HG03442 (cell line): ENCODE data around the gene CGGBP1.

ENCODE experiments used
- ATAC-seq: cut with Tn5 transposase; IDR thresholded peaks from one replicate; pipeline ENCODE4 v1.9.1; 2021; ENCODE audit warnings: mild to moderate bottlenecking, moderate library complexity; ENCODE audit not compliant: unreplicated experiment

Gene CGGBP1

DNA sequence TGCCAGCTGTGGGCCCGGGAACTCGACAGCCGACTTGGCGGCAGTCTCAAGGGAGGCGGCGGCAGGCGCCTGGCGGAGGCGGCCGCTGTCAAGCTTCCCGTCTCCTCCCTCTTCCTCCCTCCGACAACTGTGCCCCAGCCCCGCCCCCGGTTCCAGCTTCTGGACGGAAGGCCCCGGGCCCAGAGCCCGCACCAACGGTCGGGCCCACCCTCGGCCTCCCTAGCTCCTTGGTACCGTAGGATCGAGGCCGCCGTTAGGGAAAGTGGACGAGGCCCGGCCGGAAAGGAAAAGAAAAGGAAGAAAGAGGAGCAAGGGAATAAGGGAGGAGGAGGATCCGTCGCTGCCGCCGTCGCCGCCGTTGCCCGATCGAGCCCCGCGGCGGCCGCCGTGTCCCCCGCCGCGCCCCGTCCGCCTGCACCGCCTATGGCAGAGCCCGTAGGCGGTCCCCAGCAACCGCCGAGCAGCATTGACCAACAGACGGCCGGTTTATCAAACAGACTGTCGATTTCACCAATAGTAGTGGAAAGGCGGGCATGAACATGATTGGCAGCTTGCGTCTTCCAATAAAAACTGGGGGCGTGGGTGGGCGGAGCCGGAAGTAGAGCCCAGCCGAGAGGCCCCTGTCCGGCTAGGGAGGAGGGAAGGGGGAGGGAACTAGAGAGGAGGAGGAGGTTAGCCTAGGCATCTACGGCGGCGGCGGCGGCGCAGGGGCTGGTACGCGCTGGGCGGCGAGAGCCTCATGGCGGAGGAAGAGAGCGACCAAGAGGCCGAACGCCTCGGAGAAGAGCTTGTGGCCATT is at the start of gene CGGBP1, which contains the start of gene ZNF654:
Gene CGGBP1, minus strand, starts transcription at position 425 of the 799 bp plus-strand sequence. CDS start 3,029 bp downstream, outside the sequence.
Gene ZNF654, plus strand, starts transcription at position 675 of the 799 bp plus-strand sequence. Its CDS starts 65 bp downstream, at position 740.
- ATAC-seq: peak; percentile 91

DNA sequence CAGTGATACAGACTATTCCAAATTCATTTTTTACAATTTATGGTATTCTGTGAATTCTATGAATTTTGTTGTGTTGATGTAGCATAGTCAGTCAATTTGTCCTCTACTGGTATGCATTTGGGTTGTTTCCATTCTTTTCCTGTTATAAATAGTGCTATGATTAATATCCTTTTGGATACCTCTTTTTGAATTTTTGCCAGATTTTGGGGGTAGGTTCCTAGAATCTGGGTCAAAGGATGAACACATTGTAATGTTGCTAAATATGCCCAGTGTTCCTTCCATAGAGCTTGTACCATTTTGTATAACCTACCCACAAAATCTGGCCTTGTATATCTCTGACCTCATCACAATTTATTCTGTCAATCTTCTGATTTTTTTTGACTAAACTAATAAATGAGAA is 46.5 kb upstream of the CGGBP1 start:
- ATAC-seq: no peak

DNA sequence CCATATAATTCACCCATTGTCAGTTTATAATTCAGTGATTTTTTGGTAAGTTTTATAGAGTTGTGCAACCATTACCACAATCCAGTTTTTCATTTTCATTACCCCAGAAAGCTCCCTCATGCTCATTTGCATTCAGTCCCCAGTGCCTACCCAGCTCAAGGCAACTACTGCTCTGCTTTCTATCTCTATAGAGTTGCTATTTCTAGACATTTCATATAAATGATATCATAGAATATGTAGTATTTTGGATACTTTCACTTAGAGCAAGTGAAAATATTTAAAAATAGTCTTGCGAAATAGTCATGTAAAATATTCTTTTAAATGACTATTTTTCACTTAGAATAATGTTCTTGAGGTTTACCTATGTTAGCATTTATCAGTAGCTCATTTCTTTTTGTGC is 42.3 kb upstream of the CGGBP1 start:
- ATAC-seq: peak; percentile 58

DNA sequence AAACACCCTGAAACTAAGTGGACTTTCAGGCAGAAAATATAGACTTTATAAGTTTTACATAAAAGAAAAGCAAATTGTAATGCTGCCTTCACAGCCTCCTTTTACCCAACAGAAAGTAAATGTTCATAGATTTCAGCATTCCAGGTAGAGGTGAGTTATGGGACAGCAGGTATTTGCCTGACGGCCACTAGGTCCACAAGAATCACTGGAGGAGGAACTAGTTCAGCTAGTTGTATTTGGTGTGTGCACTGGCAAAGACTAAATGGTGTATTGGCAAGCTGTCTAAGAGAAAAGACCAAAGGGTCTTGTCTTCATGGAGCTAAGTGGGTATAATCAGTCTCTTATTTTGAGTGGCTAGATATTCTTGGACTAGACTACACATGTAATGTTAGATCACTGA is 34.5 kb upstream of the CGGBP1 start:
- no peak for ATAC-seq

- ATAC-seq: no peak
These were observed 33.5 kb upstream of the CGGBP1 start for GRCh38 chr3:88092270-88092669.

DNA sequence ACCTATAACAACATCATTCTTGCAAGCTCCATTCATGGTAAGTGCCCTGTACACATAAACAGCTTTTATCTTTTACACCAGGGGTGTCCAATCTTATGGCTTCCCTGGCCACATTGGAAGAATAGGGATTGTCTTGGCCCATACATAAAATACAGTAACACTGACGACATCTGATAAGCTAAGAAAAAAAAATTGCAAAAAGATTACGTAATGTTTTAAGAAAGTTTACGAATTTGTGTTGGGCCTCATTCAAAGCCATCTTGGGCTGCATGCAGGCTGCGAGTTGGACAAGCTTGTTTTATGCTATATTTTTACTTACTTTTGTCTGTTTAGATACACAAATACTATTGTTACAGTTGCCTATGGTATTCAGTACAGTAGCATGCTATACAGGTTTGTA is 31.9 kb upstream of the CGGBP1 start:
- ATAC-seq: no peak

DNA sequence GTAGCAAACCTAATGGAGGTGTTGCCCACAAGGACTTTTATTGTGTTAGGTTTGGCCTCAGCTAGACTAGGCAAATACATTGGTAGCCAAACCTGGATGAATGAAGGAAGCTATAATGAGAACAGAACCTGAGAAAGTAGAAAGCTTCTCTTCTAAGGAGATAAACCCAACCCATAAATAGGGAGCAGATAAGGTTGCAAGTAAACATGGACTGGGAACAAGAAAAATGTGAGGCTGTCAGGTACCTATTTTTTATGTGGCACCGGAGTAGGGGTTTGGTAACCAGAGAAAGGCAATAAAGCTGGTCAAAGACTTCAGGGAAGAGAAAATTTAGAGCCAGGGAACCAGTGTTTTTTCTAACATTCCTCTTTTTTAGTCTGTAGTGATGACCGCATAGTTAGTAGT is 25.3 kb upstream of the CGGBP1 start:
- no peak for ATAC-seq

DNA sequence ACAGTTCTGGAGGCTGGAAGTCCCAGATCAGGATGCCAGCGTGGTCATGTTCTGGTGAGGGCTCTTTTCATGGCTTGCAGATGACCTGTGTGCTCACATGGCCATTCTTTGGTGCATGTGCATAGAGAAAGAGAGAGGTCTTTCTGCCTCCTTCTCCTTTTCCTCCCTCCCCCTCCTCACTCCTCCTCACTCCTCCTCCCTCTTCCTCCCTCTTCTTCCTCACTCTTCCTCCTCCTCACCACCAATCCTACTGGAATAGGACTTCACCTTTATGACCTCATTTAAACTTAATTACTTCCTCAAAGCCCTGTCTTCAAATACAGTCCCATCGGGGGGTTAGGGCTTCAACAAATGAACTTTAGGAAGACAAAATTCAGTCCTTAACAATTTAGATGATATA is 24.0 kb upstream of the CGGBP1 start:
- no peak for ATAC-seq

DNA sequence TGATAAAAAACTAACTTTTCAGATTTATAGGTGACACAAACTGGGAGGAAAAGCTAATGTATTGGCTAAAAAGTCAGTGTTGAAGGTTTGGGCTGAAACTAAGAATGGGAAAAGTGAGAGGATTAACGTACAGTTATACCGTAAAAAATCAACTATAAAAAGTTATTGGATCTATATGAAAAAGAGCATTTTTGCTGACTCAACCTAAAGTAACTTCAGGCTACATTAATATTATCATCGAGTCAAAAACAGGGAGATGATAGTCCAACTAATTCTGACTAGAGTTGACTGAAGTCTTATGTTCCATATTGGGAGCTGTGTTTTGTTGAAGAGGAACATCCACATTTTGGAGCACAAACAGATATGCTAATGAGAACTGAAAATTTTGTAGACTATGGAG is 20.1 kb upstream of the CGGBP1 start:
- ATAC-seq: no peak

DNA sequence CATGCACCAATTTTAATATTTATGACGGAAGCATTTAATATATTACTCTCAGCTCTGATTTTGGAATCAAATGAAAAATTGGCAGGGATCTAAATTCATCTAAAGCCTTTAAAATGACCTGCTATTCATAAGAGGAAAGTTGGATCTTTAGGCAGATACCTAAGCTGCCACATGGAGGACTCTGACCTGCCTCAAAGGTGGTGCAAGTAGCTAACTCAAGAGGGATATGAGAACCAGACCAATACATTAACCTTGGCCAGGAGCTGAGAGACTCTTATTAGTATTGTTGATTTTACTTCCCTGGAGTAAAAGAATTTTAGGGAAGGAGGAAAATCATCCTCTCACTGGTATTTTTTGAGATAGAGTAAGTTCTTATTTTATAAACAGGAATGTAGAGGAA is 17.9 kb upstream of the CGGBP1 start:
- no peak for ATAC-seq

DNA sequence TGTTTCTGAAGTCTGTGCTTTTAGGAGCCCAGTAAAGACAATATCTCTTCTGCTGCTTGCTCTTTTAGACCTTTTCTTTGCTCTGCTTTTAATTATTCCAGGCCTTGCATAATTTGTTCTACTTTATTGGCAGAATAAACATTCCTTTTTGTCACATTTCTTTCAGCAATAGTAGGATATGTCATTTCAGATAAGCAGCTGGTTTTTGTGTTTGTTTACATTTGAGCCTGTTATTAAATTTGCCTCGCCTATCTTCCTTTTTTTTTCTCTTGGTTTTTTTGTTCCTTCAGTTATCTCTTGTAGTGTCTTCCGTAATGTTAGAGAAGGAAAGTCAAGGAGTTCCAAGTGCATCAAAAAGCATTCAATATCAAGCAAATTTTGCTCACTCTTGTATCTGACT is 16.7 kb upstream of the CGGBP1 start:
- ATAC-seq: no peak

DNA sequence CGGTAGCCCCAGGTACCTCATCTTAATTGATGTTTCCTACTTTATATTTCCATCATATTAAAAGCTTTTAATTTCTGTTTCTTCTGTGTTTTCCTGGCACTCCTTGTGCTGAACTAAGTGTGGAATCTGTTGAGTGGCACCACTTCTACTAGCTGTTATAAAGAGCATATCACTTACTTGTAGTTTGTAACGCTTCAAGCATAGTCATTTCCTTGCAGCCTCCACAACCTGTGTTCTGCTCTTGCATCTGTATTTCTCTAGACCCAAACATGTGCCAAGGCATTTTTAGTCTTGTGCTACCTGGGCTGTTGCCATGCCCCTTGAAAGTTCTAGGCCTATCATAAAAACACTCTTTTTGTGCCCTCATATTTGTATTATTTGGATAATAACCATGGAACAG is 16.3 kb upstream of the CGGBP1 start:
- ATAC-seq: no peak

GRCh38 chr3:88061746-88062145 is 2.9 kb upstream of the CGGBP1 start:
- no peak for ATAC-seq

DNA sequence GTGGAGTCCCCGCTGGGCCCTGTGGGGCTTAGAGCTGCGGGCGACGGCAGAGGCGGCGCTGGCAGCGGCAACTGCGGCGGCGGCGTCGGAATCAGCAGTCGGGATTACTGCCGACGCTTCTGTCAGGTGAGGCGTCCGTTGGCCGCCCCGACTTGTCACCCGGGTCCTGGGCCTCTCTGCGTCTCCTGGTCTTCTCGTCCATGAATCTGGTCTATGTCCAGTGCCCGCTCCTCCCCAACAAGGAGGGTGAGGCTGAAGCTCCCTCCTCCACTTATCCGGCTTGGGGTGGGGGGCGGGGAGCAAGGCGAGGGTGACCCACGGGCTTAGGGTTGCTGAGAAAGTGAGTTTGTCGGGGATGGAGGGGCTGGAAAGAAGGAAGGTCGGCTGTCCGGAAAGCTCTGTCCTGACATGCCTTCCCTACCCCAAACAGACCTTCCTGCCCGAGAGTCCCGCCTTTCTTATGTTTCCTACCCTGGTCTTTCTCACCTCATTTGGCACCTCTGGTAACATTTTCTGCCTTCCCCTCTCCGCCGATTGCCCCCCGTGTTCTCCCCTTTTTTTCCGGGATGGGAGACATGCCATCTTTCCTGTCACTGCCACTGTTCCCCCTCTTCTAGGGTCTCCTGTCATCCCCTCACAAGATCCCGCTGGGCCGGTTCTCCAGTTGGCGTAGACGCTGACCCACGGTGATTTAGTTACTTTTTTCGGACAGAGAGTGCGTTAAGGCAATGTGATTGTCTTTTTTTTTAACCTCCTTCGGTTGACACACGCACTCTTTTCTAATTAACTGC is 770 bp upstream of the CGGBP1 start:
- no peak for ATAC-seq

DNA sequence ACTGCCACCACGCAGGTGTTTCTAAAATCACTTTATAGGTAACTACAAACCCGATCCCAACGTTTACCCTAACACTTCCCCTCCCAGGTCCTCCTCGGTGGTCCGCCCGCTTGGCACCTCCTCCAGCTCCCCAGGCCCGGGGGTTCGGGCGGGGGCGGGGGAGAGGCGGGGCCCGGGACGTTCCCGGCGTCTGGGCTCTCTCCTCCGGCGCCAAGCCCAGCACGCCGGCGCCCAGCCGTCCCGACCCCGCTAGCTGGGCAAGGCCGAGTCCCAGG is 562 bp downstream of the CGGBP1 start:
- ATAC-seq: no peak

- no peak for ATAC-seq
These were observed 1.0 kb downstream of the CGGBP1 start for GRCh38 chr3:88057630-88058305.

- ATAC-seq: no peak
These were observed 12.0 kb downstream of the CGGBP1 start for GRCh38 chr3:88046766-88047165.

DNA sequence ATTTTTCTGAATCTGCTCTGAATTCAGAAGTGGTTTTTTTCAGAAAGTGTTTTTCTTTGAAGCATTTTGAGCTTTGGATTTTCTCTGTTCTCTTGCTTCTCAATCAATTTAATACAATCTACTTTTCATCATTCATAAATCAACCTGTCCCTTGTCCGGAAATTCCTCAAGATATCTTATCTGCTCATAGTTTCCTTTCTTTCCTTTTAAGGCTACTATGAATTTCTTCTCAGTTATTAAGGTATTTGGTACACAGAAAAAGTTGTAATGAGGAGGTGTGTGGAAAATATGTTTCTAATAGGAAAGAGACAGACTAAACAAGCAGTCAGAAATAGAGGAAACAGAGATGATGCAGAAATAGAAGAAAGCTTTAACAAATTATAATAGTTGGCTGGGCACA is 14.4 kb downstream of the CGGBP1 start:
- no peak for ATAC-seq

DNA sequence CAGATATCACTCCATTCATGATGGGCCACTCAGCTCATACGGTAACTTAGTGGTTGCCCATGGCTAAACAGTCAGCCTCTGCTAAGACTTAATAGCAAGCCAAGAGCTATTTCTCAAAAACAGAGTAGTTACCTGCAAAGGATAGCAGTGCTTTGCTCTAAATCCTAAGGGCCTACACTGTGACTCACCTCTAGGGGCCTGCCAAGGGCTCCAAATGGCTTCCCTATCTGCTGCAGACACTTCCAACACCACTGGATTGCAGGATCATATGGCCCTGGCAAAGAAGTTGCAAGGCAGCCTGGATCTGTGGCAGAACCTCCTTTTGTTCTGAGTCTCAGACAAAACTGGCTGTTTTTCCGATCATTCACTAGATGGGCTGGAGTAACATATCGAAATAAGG is 17.8 kb downstream of the CGGBP1 start:
- no peak for ATAC-seq

GRCh38 chr3:88040529-88040928 is 18.3 kb downstream of the CGGBP1 start:
- no peak for ATAC-seq

- no peak for ATAC-seq
These were observed 20.2 kb downstream of the CGGBP1 start for GRCh38 chr3:88038566-88038965.

DNA sequence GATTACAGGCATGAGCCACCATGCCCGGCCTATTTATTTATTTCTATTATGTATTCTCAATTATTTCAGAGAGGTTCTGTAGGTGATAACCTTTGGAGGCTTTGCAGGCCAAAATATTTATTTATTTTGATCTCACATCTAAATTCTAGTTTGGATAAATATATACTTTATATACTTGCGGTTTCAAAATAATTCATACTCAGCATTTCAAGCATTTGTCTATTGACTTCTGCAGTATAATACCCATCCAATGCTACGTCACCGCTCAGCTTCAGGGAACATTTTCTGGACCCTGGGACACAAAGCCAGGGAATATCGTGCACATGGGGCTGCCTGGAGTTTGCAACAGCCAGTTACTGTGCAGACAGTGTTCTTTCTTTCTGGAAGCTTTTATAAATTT is 22.6 kb downstream of the CGGBP1 start:
- no peak for ATAC-seq
